Skeletal muscle satellite cell (primary cell): ENCODE measurements around the gene TMIGD1.

ENCODE experiments used
- H3K27me3 ChIP-seq: 2 replicates; pipeline ENCODE4 v1.7.0; 2013; ENCODE audit warnings: low read length; ENCODE audit not compliant: control insufficient read depth, insufficient read depth
- H3K36me3 ChIP-seq: 2 replicates; pipeline ENCODE4 v1.7.0; 2013; ENCODE audit warnings: mild to moderate bottlenecking, control low read depth, low read length; ENCODE audit not compliant: insufficient read depth
- H3K4me1 ChIP-seq: 2 replicates; pipeline ENCODE4 v1.7.0; 2013; ENCODE audit warnings: low read length; ENCODE audit not compliant: control insufficient read depth, insufficient read depth
- H3K4me2 ChIP-seq: 2 replicates; pipeline ENCODE4 v1.7.0; 2013; ENCODE audit warnings: mild to moderate bottlenecking, low read length
- H3K4me3 ChIP-seq: 2 replicates; pipeline ENCODE4 v1.7.0; 2013; ENCODE audit warnings: low read length
- H3K9ac ChIP-seq: 2 replicates; pipeline ENCODE4 v1.7.0; 2013; ENCODE audit warnings: mild to moderate bottlenecking, low read depth, low read length, moderate library complexity
- H3K9me3 ChIP-seq: replicated peaks from 2 replicates; pipeline ENCODE4 v1.7.0; 2013; ENCODE audit warnings: mild to moderate bottlenecking, control low read depth, low read length

Gene TMIGD1

GRCh38 chr17:30341703-30342249, 7.9 kb upstream of the TMIGD1 start:
- Histone ChIP-seq H3K9me3 (no peaks in the 10 kb centered on the region), H3K4me2 (no peak overlapping the region), H3K27me3 (no peaks in the 10 kb centered on the region), H3K36me3 (no peaks in the 10 kb centered on the region), H3K4me1 (peaks cover 32% of the 10 kb centered on the region), H3K9ac (no peak overlapping the region), H3K4me3 (no peak overlapping the region)

DNA sequence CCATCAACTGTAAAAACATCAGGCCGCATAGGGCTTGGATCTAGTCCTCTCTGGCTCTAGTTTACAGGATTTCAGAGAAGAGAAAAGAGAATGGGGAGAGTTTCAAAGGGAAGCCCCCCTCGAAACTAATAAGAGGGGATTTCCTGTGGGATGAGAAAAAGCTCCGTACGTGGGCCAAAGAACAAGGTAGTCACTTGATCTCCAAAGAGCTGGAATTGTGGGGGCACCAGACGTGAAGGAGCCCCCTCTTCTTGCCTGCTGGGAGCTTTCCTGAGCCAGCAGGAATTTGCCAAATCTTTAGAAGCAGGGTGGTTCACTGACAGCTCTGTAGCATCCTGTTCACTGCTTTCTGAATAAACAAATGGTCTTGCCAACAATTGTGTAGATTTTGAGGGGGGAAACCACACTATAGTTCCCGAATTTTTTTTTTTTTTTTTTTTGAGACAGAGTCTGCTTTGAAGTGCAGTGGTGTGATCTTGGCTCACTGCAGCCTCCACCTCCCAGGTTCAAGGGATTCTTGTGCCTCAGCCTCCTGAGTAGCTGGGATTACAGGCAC, 7.0 kb upstream of the TMIGD1 start:
- H3K9me3 ChIP-seq = no peaks in the 10 kb centered on the region
- H3K9ac ChIP-seq = peak overlapping the region; percentile 37
- H3K27me3 ChIP-seq = no peaks in the 10 kb centered on the region
- H3K4me1 ChIP-seq = peaks cover 31% of the 10 kb centered on the region
- no peaks in the 10 kb centered on the region for H3K36me3 ChIP-seq
- peak overlapping the region; percentile 71 for H3K4me2 ChIP-seq
- peak overlapping the region; percentile 39 for H3K4me3 ChIP-seq

- Histone ChIP-seq H3K4me1 (peaks cover 14% of the 10 kb centered on the region), H3K36me3 (no peaks in the 10 kb centered on the region), H3K4me3 (no peak overlapping the region), H3K27me3 (no peaks in the 10 kb centered on the region), H3K4me2 (no peak overlapping the region), H3K9me3 (no peaks in the 10 kb centered on the region), H3K9ac (no peak overlapping the region)
Measured at GRCh38 chr17:30339086-30339485, 5.2 kb upstream of the TMIGD1 start.

GRCh38 chr17:30337393-30337999, 3.6 kb upstream of the TMIGD1 start:
- H3K27me3 ChIP-seq = no peaks in the 10 kb centered on the region
- H3K4me3 ChIP-seq = no peak overlapping the region
- no peak overlapping the region for H3K9ac ChIP-seq
- no peak overlapping the region for H3K4me2 ChIP-seq
- H3K4me1 ChIP-seq = peaks cover 17% of the 10 kb centered on the region
- no peaks in the 10 kb centered on the region for H3K9me3 ChIP-seq
- H3K36me3 ChIP-seq = no peaks in the 10 kb centered on the region

DNA sequence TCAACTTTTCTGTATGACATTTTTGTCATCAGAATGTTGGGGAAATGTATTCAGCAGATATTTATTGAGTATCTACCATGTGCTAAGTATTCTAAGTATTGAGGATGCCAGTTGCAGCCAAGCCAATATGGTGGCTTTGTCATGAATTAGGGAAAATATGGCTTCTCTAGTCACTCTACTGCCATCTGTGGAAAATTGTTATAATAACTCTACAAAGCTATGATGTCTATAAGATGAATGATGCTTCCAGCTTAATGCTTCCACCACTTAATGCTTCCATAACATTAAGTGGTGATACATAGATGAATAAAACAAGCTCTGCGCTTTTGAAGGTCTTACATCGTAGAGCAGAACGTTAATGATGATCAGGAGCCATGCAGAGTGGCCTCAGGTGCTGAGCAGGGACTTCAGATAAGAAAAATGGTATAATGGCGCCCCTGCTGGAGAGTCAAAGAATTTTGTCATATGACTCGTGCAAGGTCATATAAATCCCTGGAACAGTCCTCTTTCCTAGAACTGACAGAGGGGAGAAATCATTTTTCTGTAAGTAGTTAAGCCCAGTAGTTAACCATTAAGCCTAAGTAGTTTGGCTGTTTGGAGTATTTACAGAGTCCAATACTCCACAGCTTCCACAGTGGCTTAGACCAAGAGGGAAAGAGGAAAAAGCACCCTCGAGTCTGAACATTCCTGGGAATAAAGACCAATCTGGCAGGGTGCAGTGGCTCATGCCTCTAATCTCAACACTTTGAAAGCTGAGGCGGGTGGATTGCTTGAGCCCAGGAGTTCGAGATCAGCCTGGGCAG, 2.7 kb upstream of the TMIGD1 start:
- no peak overlapping the region for H3K4me3 ChIP-seq
- H3K27me3 ChIP-seq = no peaks in the 10 kb centered on the region
- H3K36me3 ChIP-seq = no peaks in the 10 kb centered on the region
- H3K4me1 ChIP-seq = peaks cover 25% of the 10 kb centered on the region
- no peak overlapping the region for H3K9ac ChIP-seq
- H3K4me2 ChIP-seq = no peak overlapping the region
- no peaks in the 10 kb centered on the region for H3K9me3 ChIP-seq

DNA sequence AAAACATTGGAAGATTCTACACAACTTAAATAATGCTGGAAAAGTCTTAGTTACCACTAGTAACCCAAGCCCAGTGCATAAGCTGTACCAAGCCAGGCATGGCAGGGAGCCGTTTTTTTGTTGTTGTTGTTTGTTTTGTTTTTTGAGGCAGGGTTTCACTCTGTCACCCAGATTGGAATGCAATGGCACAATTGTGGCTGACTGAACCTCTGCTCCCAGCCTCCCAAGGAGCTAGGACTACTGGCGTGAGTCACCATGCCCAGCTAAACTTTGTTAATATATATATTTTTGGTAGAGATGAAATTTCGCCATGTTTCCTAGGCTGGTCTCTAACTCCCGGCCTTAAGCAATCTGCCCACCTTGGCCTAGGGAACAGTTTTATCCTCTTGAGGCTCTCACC, 564 bp upstream of the TMIGD1 start:
- H3K27me3 ChIP-seq = no peaks in the 10 kb centered on the region
- no peak overlapping the region for H3K4me3 ChIP-seq
- no peaks in the 10 kb centered on the region for H3K9me3 ChIP-seq
- H3K9ac ChIP-seq = no peak overlapping the region
- no peaks in the 10 kb centered on the region for H3K36me3 ChIP-seq
- peaks cover 11% of the 10 kb centered on the region for H3K4me1 ChIP-seq
- H3K4me2 ChIP-seq = no peak overlapping the region

- Histone ChIP-seq H3K4me3 (no peak overlapping the region), H3K4me1 (peaks cover 11% of the 10 kb centered on the region), H3K9ac (no peak overlapping the region), H3K4me2 (peak overlapping the region; percentile 35), H3K27me3 (no peaks in the 10 kb centered on the region), H3K36me3 (no peaks in the 10 kb centered on the region), H3K9me3 (no peaks in the 10 kb centered on the region)
Measured at GRCh38 chr17:30332057-30332542, 1.8 kb downstream of the TMIGD1 start.

DNA sequence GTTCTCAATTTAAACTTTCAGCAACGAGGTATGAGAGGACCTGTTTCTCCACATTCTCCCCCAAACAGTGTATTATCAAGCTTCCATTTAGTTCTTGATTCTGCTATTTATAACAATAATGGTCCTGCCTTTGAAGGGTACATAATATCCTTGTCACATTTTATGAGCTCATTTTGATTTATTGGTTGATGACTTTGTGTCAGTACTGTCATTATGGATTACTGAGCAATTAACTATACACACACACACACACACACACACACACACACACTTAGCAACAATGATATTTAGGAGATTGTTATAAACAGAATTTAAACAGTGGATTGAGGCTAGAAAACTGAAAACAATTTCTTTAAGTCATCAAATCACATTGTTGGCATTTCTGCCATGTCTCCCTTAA, 7.0 kb downstream of the TMIGD1 start:
- Histone ChIP-seq H3K9me3 (no peaks in the 10 kb centered on the region), H3K36me3 (no peaks in the 10 kb centered on the region), H3K9ac (no peak overlapping the region), H3K27me3 (peaks cover 33% of the 10 kb centered on the region), H3K4me2 (no peak overlapping the region), H3K4me3 (no peak overlapping the region), H3K4me1 (peaks cover under 1% of the 10 kb centered on the region)

- peaks cover 41% of the 10 kb centered on the region for H3K27me3 ChIP-seq
- H3K4me1 ChIP-seq = no peaks in the 10 kb centered on the region
- no peak overlapping the region for H3K4me2 ChIP-seq
- H3K36me3 ChIP-seq = no peaks in the 10 kb centered on the region
- H3K9me3 ChIP-seq = no peaks in the 10 kb centered on the region
- no peak overlapping the region for H3K9ac ChIP-seq
- H3K4me3 ChIP-seq = no peak overlapping the region
Measured at GRCh38 chr17:30324723-30325122, 9.1 kb downstream of the TMIGD1 start.

DNA sequence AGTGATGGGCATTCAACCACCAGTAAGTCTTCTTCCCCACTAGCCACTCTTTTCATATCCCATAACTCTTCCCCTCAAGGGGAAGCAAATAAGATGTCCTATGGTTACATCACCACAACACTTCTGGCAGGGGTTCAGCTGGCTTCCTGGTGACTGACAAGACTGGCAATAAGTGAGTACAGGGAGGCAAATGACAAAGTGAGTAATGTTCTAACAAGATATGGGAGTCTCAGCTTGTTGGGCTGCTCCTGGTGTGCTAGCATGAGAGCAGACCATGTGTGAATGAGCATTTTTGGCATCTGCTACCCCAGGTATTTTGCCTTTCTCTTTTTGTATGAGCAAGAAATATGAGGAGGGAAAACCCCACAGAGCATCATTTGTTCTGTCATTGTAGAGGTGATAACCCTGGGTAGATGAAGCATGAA, 9.9 kb downstream of the TMIGD1 start:
- H3K9ac ChIP-seq = no peak overlapping the region
- H3K4me2 ChIP-seq = no peak overlapping the region
- H3K4me3 ChIP-seq = no peak overlapping the region

GRCh38 chr17:30323262-30323894, 10.5 kb downstream of the TMIGD1 start:
- Histone ChIP-seq H3K36me3 (no peaks in the 10 kb centered on the region), H3K27me3 (peaks cover 43% of the 10 kb centered on the region), H3K9me3 (no peaks in the 10 kb centered on the region), H3K4me2 (no peak overlapping the region), H3K9ac (no peak overlapping the region), H3K4me1 (no peaks in the 10 kb centered on the region), H3K4me3 (no peak overlapping the region)

More for the DNA sequence above, 9.9 kb downstream of the TMIGD1 start:
- peaks cover 43% of the 10 kb centered on the region for H3K27me3 ChIP-seq
- no peaks in the 10 kb centered on the region for H3K36me3 ChIP-seq
- H3K9me3 ChIP-seq = no peaks in the 10 kb centered on the region
- no peaks in the 10 kb centered on the region for H3K4me1 ChIP-seq
